CD4-positive, alpha-beta T cell (primary cell): ENCODE measurements around the gene ZFHX2. TPM values are rescaled to one million over a fixed set of nuclear protein-coding genes. Genes with fewer than 3 reads are reported as not detected.

Source experiments
- ATAC-seq: fragments of 200-7000 bp; cut with Tn5 transposase; one replicate; pipeline ENCODE4 v1.10.0; 2022; ENCODE audit warnings: mild to moderate bottlenecking; ENCODE audit not compliant: poor library complexity
- CTCF ChIA-PET: fragments of 350-600 bp; sonication (Branson Sonifier 250); formaldehyde crosslinking; loops from one replicate; lab custom pipeline; 2021; ENCODE audit warnings: antibody characterized with exemption, inconsistent platforms; lab: Charles Lee
- POLR2A ChIA-PET: fragments of 350-600 bp; sonication (Branson Sonifier 250); formaldehyde crosslinking; loops from one replicate; lab custom pipeline; 2021; ENCODE audit warnings: antibody characterized with exemption, inconsistent platforms; lab: Charles Lee
- DNase-seq, 14 experiments: peaks; one replicate each; pipeline ENCODE4 v3.0.0-alpha.2; 2013 to 2020; ENCODE audit warnings: mixed read lengths in 2 of 14
- H3K27ac ChIP-seq, 2 donors: one replicate each; pipeline versions ENCODE4 v1.5.1 to v1.7.0; 2013; ENCODE audit warnings: low read length in 2 of 2, low read depth in 1 of 2, mild to moderate bottlenecking in 1 of 2
- H3K27me3 ChIP-seq, 2 experiments: 1 replicate in 1 of 2; 2 replicates in 1 of 2; pipeline versions ENCODE4 v1.6.1 to v1.7.0; 2013; ENCODE audit warnings: low read length in 2 of 2, control low read depth in 1 of 2, mild to moderate bottlenecking in 1 of 2, moderate library complexity in 1 of 2; ENCODE audit not compliant: insufficient read depth in 2 of 2, control insufficient read depth in 1 of 2
- H3K36me3 ChIP-seq: one replicate; pipeline ENCODE4 v1.6.1; 2013; ENCODE audit warnings: low read length, control low read depth; ENCODE audit not compliant: insufficient read depth
- H3K4me1 ChIP-seq: one replicate; pipeline ENCODE4 v1.6.1; 2013; ENCODE audit warnings: low read length, control low read depth; ENCODE audit not compliant: insufficient read depth
- H3K4me3 ChIP-seq: one replicate; pipeline ENCODE4 v1.5.1; 2013; ENCODE audit warnings: mild to moderate bottlenecking, low read length, moderate library complexity
- H3K9me3 ChIP-seq, 2 experiments: 1 replicate in 1 of 2; 2 replicates in 1 of 2; pipeline versions ENCODE4 v1.6.1 to v1.7.0; 2013; ENCODE audit warnings: low read length in 2 of 2, mild to moderate bottlenecking in 2 of 2, control low read depth in 1 of 2, moderate library complexity in 1 of 2; ENCODE audit not compliant: control insufficient read depth in 1 of 2, insufficient read depth in 1 of 2
- H3K27ac Mint-ChIP-seq: one replicate; pipeline ENCODE4 v1.8.0; 2020; ENCODE audit warnings: mixed read lengths
- H3K27me3 Mint-ChIP-seq: one replicate; pipeline ENCODE4 v1.8.0; 2021; ENCODE audit warnings: mixed read lengths
- H3K36me3 Mint-ChIP-seq: one replicate; pipeline ENCODE4 v1.8.0; 2021; ENCODE audit warnings: low read depth, mixed read lengths
- H3K4me1 Mint-ChIP-seq: one replicate; pipeline ENCODE4 v1.8.0; 2021; ENCODE audit warnings: low read depth, mixed read lengths
- H3K4me3 Mint-ChIP-seq: one replicate; pipeline ENCODE4 v1.8.0; 2020; ENCODE audit warnings: mild to moderate bottlenecking, mixed read lengths
- H3K9me3 Mint-ChIP-seq: one replicate; pipeline ENCODE4 v1.8.0; 2020; ENCODE audit warnings: mixed read lengths
- CTCF ChIP-seq: fragments of 200-600 bp; IDR thresholded peaks from one replicate; pipeline ENCODE4 v1.8.0; 2022; ENCODE audit warnings: antibody characterized with exemption, mild to moderate bottlenecking
- intact Hi-C, 2 experiments: fragments of 100-400 bp; cut with DNase I in 1 of 2; cut with micrococcal nuclease in 1 of 2; formaldehyde crosslinking; loops; one replicate each; pipeline versions ENCODE4 v1.15.1 to v1.9.0; 2023 to 2025; cut with DNase I, micrococcal nuclease
- total RNA-seq, 174 experiments: library from RNA in 2 of 174; stranded (reverse) in 2 of 174; gene quantifications; one replicate each; pipeline ENCODE4 v1.2.3 and lab custom pipeline; 2021 to 2026

ZFHX2 gene
- total RNA-seq, 2 experiments from 2014 or later: 0.19 to 0.22 TPM

- ChIA-PET POLR2A (no interaction called here), CTCF (no interaction called here)
- H3K4me3 ChIP-seq: no peak overlapping the region
- intact Hi-C loops: no loop called here
- no peaks in the 10 kb centered on the region for H3K36me3 ChIP-seq
- Mint-ChIP-seq H3K4me1 (no peaks in the 10 kb centered on the region), H3K4me3 (no peak overlapping the region), H3K27ac (no peak overlapping the region), H3K9me3 (no peaks in the 10 kb centered on the region), H3K27me3 (no peaks in the 10 kb centered on the region), H3K36me3 (no peaks in the 10 kb centered on the region)
- H3K27me3 ChIP-seq: no peaks in the 10 kb centered on the region
- no peaks in the 10 kb centered on the region for H3K4me1 ChIP-seq
- ATAC-seq (no peak), DNase-seq (no peak)
- no peaks in the 10 kb centered on the region for H3K9me3 ChIP-seq
- H3K27ac ChIP-seq: no peak overlapping the region
- TF ChIP-seq CTCF: no peak
These were observed 26.6 kb downstream of the ZFHX2 start for GRCh38 chr14:23524954-23525353.

- Mint-ChIP-seq H3K27me3 (no peaks in the 10 kb centered on the region), H3K9me3 (no peaks in the 10 kb centered on the region), H3K4me1 (no peaks in the 10 kb centered on the region), H3K4me3 (no peak overlapping the region), H3K36me3 (no peaks in the 10 kb centered on the region), H3K27ac (no peak overlapping the region)
- POLR2A ChIA-PET: no interaction called here
- Histone ChIP-seq H3K9me3 (no peaks in the 10 kb centered on the region), H3K4me1 (no peaks in the 10 kb centered on the region), H3K27ac (no peak overlapping the region), H3K27me3 (no peaks in the 10 kb centered on the region), H3K36me3 (no peaks in the 10 kb centered on the region), H3K4me3 (no peak overlapping the region)
- DNase-seq (no peak), ATAC-seq (no peak)
- TF ChIP-seq CTCF: no peak
- CTCF ChIA-PET: no interaction called here
- intact Hi-C loops: no loop called here
These were observed 28.1 kb downstream of the ZFHX2 start for GRCh38 chr14:23523229-23524016.

GRCh38 chr14:23522643-23523198 is 28.8 kb downstream of the ZFHX2 start:
- ATAC-seq (no peak), DNase-seq (no peak)
- Mint-ChIP-seq H3K36me3 (no peaks in the 10 kb centered on the region), H3K4me3 (no peak overlapping the region), H3K27me3 (no peaks in the 10 kb centered on the region), H3K27ac (no peak overlapping the region), H3K4me1 (no peaks in the 10 kb centered on the region), H3K9me3 (no peaks in the 10 kb centered on the region)
- Histone ChIP-seq H3K27me3 (no peaks in the 10 kb centered on the region), H3K27ac (no peak overlapping the region), H3K4me1 (no peaks in the 10 kb centered on the region), H3K4me3 (no peak overlapping the region), H3K36me3 (no peaks in the 10 kb centered on the region), H3K9me3 (no peaks in the 10 kb centered on the region)
- CTCF ChIA-PET: no interaction called here
- TF ChIP-seq CTCF: no peak
- intact Hi-C loops: no loop called here
- POLR2A ChIA-PET: no interaction called here
